ENCODE data around the gene TM7SF2. TPM values are rescaled to one million over a fixed set of nuclear protein-coding genes. Genes with fewer than 3 reads are reported as not detected.

The TM7SF2 gene
- total and polyA plus RNA-seq, 2 of the 13 experiments (the other 11 are each of a cell fraction or from before 2014, with no cell fraction given): 56.0 to 66.9 TPM

DNA sequence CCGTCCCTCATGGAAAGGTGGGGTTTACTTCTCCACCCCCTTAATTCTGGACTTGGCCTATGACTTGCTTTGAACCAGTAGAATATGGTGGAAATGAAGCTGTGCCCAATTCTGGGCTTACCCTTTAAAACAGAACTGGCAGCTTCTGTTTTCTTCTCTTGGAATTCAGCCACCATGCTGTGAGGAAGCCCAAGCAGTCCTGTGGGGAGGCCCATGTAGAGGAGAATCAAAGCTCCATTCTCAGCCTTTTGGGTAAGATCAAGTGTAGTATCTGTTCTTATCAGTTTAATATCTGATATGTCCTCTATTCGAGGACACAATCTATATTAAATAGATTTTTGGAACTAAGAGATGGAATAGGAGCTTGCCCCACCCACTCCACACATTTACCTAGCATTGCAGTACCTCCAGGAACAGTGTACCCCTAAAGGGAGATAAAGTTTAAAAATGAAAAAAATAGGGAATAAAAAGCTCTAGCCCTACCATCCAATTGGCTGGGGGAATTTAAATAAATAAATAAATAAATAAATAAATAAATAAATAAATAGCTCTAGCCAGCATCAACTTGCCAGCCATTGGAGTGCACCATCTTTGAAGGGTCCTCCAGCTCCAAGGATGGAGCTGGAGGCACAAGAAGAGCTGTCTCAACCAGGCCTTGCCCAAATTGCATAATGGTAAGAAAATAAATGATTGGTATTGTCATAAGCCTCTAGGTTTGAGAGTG lies 35.8 kb downstream of the TM7SF2 start:
- in situ Hi-C loops (cut with HindIII; ENCODE audit: extremely low pct_ligation_motif_present, low pct_unique_long_range_greater_than_20kb): no loop called here
- Histone ChIP-seq H3K4me2 (ENCODE audit: low read depth, low read length) (no peak overlapping the region), H3K36me3 (replicated peaks in 1 of 2; ENCODE audit: control insufficient read depth in 1 of 2, insufficient read depth in 2 of 2, low read length in 2 of 2) (no peaks in the 10 kb centered on the region), H3K9me3 (ENCODE audit: low read length) (peaks cover 5% of the 10 kb centered on the region; the same call in 1 of the 2 replicates), H3K9ac (ENCODE audit: insufficient read depth, low read depth, low read length) (no peak overlapping the region), H3K4me1 (ENCODE audit: insufficient read depth, low read length) (peaks cover 40% of the 10 kb centered on the region), H2AFZ (ENCODE audit: low read length) (no peak overlapping the region), H3K79me2 (ENCODE audit: insufficient read depth, low read length) (no peaks in the 10 kb centered on the region), H4K20me1 (ENCODE audit: insufficient read depth, low read length) (no peaks in the 10 kb centered on the region), H3K27ac (ENCODE audit: extremely low read length, insufficient read depth, low read length) (no peak overlapping the region), H3K4me3 (replicated peaks in 1 of 3; ENCODE audit: insufficient read depth in 1 of 3, low read depth in 2 of 3, low read length in 3 of 3) (no peak overlapping the region), H3K27me3 (ENCODE audit: control insufficient read depth in 1 of 2, insufficient read depth in 2 of 2, low read length in 2 of 2) (no peaks in the 10 kb centered on the region)
- DNase-seq (ENCODE audit: low spot score) (no peak), FAIRE-seq (no peak), ATAC-seq (no peak)
- no TSS peak for BruUV-seq (replicated peaks)
- no peak for TF ChIP-seq IKZF4 (CRISPR knock-in tag; IDR thresholded peaks at IDR 0.05; ENCODE audit: borderline replicate concordance, low read depth, not compliant biosample characterization)
- ChIA-PET CTCF (ENCODE audit: low intra/inter-chr PET ratio, low total read pairs) (no interaction called here), POLR2A (interaction anchor here (1.3 to 1.8 kb wide), 2 partner anchors 12 to 36 kb away, joined by 3 to 13 read pairs; partner anchors contain the start of gene TM7SF2)
- WGBS (ENCODE audit: low lambda C conversion rate): 15% methylated on average over 2 of the region's 2 CpGs
- intact Hi-C loops (cut with micrococcal nuclease; ENCODE audit: unreplicated experiment): no loop called here

DNA sequence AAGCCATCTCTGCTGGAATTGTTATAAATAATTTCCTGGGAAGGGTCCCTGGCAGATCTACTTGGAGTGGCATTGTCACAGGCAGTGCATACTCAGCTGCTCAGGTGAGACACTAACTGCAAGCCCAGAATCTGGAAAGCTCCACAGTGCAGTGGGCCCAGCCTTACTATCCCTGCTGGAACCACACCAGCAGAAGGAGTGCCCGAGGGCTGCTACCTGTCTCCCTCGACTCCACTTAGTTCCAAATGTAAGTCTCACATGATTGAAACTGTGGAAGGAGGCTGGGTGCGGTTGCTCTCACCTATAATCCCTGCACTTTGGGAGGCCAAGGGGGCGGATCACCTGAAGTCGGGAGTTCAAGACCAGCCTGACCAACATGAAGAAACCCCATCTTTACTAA lies 37.0 kb downstream of the TM7SF2 start:
- Histone ChIP-seq H3K27ac (ENCODE audit: extremely low read length, insufficient read depth, low read length) (no peak overlapping the region), H3K9ac (ENCODE audit: insufficient read depth, low read depth, low read length) (no peak overlapping the region), H3K79me2 (ENCODE audit: insufficient read depth, low read length) (no peaks in the 10 kb centered on the region), H3K4me1 (ENCODE audit: insufficient read depth, low read length) (peaks cover 48% of the 10 kb centered on the region), H2AFZ (ENCODE audit: low read length) (no peak overlapping the region), H3K36me3 (replicated peaks in 1 of 2; ENCODE audit: control insufficient read depth in 1 of 2, insufficient read depth in 2 of 2, low read length in 2 of 2) (no peaks in the 10 kb centered on the region), H3K27me3 (ENCODE audit: control insufficient read depth in 1 of 2, insufficient read depth in 2 of 2, low read length in 2 of 2) (no peaks in the 10 kb centered on the region), H3K4me3 (replicated peaks in 1 of 3; ENCODE audit: insufficient read depth in 1 of 3, low read depth in 2 of 3, low read length in 3 of 3) (no peak overlapping the region), H3K9me3 (ENCODE audit: low read length) (peaks cover 5% of the 10 kb centered on the region; the same call in 1 of the 2 replicates), H3K4me2 (ENCODE audit: low read depth, low read length) (no peak overlapping the region), H4K20me1 (ENCODE audit: insufficient read depth, low read length) (no peaks in the 10 kb centered on the region)
- no peak for DNase-seq (ENCODE audit: low spot score)
- in situ Hi-C loops (cut with HindIII; ENCODE audit: extremely low pct_ligation_motif_present, low pct_unique_long_range_greater_than_20kb) (no loop called here), intact Hi-C loops (cut with micrococcal nuclease; ENCODE audit: unreplicated experiment) (no loop called here)
- WGBS (ENCODE audit: low lambda C conversion rate): 66% methylated on average over 4 of the region's 5 CpGs
- FAIRE-seq: no peak
- ChIA-PET POLR2A (interaction anchor here (1.8 kb wide), 1 partner anchor 13 kb away, joined by 13 read pairs; no protein-coding TSS in a partner anchor), CTCF (ENCODE audit: low intra/inter-chr PET ratio, low total read pairs) (no interaction called here)
- BruUV-seq (replicated peaks): no TSS peak
- no peak for ATAC-seq
- no peak for TF ChIP-seq THAP11 (CRISPR knock-in tag; IDR thresholded peaks at IDR 0.05)
- TF ChIP-seq ZBTB3 (CRISPR knock-in tag; IDR thresholded peaks at IDR 0.05; ENCODE audit: borderline replicate concordance, low read depth): no peak
- no peak for TF ChIP-seq ZSCAN29 (CRISPR knock-in tag; conservative IDR thresholded peaks at IDR 0.05)
- TF ChIP-seq, protein P1, sequence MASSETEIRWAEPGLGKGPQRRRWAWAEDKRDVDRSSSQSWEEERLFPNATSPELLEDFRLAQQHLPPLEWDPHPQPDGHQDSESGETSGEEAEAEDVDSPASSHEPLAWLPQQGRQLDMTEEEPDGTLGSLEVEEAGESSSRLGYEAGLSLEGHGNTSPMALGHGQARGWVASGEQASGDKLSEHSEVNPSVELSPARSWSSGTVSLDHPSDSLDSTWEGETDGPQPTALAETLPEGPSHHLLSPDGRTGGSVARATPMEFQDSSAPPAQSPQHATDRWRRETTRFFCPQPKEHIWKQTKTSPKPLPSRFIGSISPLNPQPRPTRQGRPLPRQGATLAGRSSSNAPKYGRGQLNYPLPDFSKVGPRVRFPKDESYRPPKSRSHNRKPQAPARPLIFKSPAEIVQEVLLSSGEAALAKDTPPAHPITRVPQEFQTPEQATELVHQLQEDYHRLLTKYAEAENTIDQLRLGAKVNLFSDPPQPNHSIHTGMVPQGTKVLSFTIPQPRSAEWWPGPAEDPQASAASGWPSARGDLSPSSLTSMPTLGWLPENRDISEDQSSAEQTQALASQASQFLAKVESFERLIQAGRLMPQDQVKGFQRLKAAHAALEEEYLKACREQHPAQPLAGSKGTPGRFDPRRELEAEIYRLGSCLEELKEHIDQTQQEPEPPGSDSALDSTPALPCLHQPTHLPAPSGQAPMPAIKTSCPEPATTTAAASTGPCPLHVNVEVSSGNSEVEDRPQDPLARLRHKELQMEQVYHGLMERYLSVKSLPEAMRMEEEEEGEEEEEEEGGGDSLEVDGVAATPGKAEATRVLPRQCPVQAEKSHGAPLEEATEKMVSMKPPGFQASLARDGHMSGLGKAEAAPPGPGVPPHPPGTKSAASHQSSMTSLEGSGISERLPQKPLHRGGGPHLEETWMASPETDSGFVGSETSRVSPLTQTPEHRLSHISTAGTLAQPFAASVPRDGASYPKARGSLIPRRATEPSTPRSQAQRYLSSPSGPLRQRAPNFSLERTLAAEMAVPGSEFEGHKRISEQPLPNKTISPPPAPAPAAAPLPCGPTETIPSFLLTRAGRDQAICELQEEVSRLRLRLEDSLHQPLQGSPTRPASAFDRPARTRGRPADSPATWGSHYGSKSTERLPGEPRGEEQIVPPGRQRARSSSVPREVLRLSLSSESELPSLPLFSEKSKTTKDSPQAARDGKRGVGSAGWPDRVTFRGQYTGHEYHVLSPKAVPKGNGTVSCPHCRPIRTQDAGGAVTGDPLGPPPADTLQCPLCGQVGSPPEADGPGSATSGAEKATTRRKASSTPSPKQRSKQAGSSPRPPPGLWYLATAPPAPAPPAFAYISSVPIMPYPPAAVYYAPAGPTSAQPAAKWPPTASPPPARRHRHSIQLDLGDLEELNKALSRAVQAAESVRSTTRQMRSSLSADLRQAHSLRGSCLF (CRISPR knock-in tag; IDR thresholded peaks at IDR 0.05; ENCODE audit: borderline replicate concordance): no peak
- TF ChIP-seq, protein P2, sequence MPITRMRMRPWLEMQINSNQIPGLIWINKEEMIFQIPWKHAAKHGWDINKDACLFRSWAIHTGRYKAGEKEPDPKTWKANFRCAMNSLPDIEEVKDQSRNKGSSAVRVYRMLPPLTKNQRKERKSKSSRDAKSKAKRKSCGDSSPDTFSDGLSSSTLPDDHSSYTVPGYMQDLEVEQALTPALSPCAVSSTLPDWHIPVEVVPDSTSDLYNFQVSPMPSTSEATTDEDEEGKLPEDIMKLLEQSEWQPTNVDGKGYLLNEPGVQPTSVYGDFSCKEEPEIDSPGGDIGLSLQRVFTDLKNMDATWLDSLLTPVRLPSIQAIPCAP (CRISPR knock-in tag; IDR thresholded peaks at IDR 0.05; ENCODE audit: low read depth): no peak
- TF ChIP-seq, protein P3, sequence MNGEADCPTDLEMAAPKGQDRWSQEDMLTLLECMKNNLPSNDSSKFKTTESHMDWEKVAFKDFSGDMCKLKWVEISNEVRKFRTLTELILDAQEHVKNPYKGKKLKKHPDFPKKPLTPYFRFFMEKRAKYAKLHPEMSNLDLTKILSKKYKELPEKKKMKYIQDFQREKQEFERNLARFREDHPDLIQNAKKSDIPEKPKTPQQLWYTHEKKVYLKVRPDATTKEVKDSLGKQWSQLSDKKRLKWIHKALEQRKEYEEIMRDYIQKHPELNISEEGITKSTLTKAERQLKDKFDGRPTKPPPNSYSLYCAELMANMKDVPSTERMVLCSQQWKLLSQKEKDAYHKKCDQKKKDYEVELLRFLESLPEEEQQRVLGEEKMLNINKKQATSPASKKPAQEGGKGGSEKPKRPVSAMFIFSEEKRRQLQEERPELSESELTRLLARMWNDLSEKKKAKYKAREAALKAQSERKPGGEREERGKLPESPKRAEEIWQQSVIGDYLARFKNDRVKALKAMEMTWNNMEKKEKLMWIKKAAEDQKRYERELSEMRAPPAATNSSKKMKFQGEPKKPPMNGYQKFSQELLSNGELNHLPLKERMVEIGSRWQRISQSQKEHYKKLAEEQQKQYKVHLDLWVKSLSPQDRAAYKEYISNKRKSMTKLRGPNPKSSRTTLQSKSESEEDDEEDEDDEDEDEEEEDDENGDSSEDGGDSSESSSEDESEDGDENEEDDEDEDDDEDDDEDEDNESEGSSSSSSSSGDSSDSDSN (CRISPR knock-in tag; IDR thresholded peaks at IDR 0.05): no peak
- TF ChIP-seq ZNF234 (CRISPR knock-in tag; conservative IDR thresholded peaks at IDR 0.05): no peak

All from HepG2 (cell line).